HCT116 (cell line): ENCODE data around the gene MPC1. TPM values are rescaled to one million over a fixed set of nuclear protein-coding genes. Genes with fewer than 3 reads are reported as not detected.

Source experiments
- ATAC-seq: fragments of 200-7000 bp; cut with Tn5 transposase; 2 replicates; pipeline ENCODE4 v1.9.1; 2020; ENCODE audit warnings: mild to moderate bottlenecking, moderate library complexity
- BruUV-seq: library from RNA; stranded (reverse); fragments of 400-500 nt; replicated peaks from 2 replicates; lab custom pipeline; 2021; lab: Mats Ljungman, UMichigan
- CTCF ChIA-PET: fragments of 300-600 bp; sonication (Branson Sonifier 250); formaldehyde crosslinking; loops from one replicate; lab custom pipeline; 2021; ENCODE audit warnings: antibody characterized with exemption; lab: Charles Lee
- POLR2A ChIA-PET: fragments of 300-600, 350-600 bp; sonication (Branson Sonifier 250); formaldehyde crosslinking; loops from one replicate; lab custom pipeline; 2021; ENCODE audit warnings: antibody characterized with exemption; lab: Charles Lee
- RAD21 ChIA-PET, 2 experiments: fragments of 300-600 bp; sonication (Branson Sonifier 250); formaldehyde crosslinking; loops; one replicate each; lab custom pipeline; 2023; ENCODE audit warnings: low total read pairs in 2 of 2; ENCODE audit not compliant: uncharacterized antibody in 2 of 2, unreplicated experiment in 2 of 2, low non-redundant PET in 1 of 2; lab: Charles Lee
- DNase-seq: peaks from one replicate; pipeline ENCODE4 v3.0.0-alpha.2; 2010; ENCODE audit warnings: low read depth, low spot score
- H2AFZ ChIP-seq: fragments of 200-600 bp; shearing (Covaris generic), sonication (generic); 2 replicates; pipeline ENCODE4 v1.6.1; 2017; ENCODE audit warnings: low read depth, mixed run types, mixed read lengths, antibody characterized with exemption, low read length; ENCODE audit not compliant: poor library complexity, severe bottlenecking
- H3K27ac ChIP-seq: 2 replicates; pipeline ENCODE4 v1.5.1; 2012; ENCODE audit warnings: low read depth, low read length
- H3K27me3 ChIP-seq: fragments of 200-600 bp; sonication (generic); 2 replicates; pipeline ENCODE4 v1.6.1; 2016; ENCODE audit warnings: mixed run types, low read length, mixed read lengths; ENCODE audit not compliant: insufficient read depth
- H3K36me3 ChIP-seq, 2 experiments: fragments of 200-500 bp in 1 of 2; fragments of 200-600 bp in 1 of 2; sonication (Bioruptor generic) in 1 of 2; sonication (generic) in 1 of 2; 2 replicates each; pipeline versions ENCODE4 v1.5.1 to v1.6.1; 2014 to 2016; ENCODE audit warnings: low read length in 2 of 2, inconsistent platforms in 1 of 2, mixed read lengths in 1 of 2, mixed run types in 1 of 2; ENCODE audit not compliant: insufficient read depth in 2 of 2, control insufficient read depth in 1 of 2
- H3K4me1 ChIP-seq, 2 experiments: fragments of 200-600 bp in 1 of 2; sonication (generic) in 1 of 2; 2 replicates each; pipeline versions ENCODE4 v1.5.1 to v1.6.1; 2012 to 2017; ENCODE audit warnings: low read length in 2 of 2, inconsistent platforms in 1 of 2, mild to moderate bottlenecking in 1 of 2, mixed read lengths in 1 of 2, mixed run types in 1 of 2, moderate library complexity in 1 of 2; ENCODE audit not compliant: insufficient read depth in 2 of 2, control insufficient read depth in 1 of 2
- H3K4me2 ChIP-seq: fragments of 200-600 bp; sonication (generic); 2 replicates; pipeline ENCODE4 v1.6.1; 2017; ENCODE audit warnings: mixed run types, low read length, mixed read lengths
- H3K4me3 ChIP-seq, 2 experiments: fragments of 200-600 bp in 1 of 2; sonication (generic) in 1 of 2; replicated peaks in 1 of 2; 2 replicates each; pipeline ENCODE4 v1.5.1; 2011 to 2016; ENCODE audit warnings: low read length in 2 of 2, control low read depth in 1 of 2, low read depth in 1 of 2, mild to moderate bottlenecking in 1 of 2, mixed read lengths in 1 of 2, mixed run types in 1 of 2
- H3K79me2 ChIP-seq: fragments of 200-600 bp; sonication (generic); 2 replicates; pipeline ENCODE4 v1.6.1; 2017; ENCODE audit warnings: mild to moderate bottlenecking, mixed run types, low read length, moderate library complexity, mixed read lengths; ENCODE audit not compliant: insufficient read depth
- H3K9ac ChIP-seq: fragments of 200-600 bp; sonication (generic); 2 replicates; pipeline ENCODE4 v1.6.1; 2016; ENCODE audit warnings: low read length, mixed read lengths
- H3K9me2 ChIP-seq: fragments of 200-600 bp; sonication (generic), shearing (Covaris generic); 2 replicates; pipeline ENCODE4 v1.6.1; 2017; ENCODE audit warnings: mixed run types, mild to moderate bottlenecking, moderate library complexity; ENCODE audit not compliant: insufficient read depth
- H3K9me3 ChIP-seq, 2 experiments: fragments of 200-500 bp in 1 of 2; fragments of 200-600 bp in 1 of 2; sonication (Bioruptor generic) in 1 of 2; sonication (generic) in 1 of 2; 2 replicates each; pipeline ENCODE4 v1.6.1; 2014 to 2017; ENCODE audit warnings: low read length in 2 of 2, mixed read lengths in 2 of 2, inconsistent platforms in 1 of 2, low read depth in 1 of 2, mild to moderate bottlenecking in 1 of 2, mixed run types in 1 of 2, moderate library complexity in 1 of 2; ENCODE audit not compliant: control insufficient read depth in 1 of 2, insufficient read depth in 1 of 2
- H4K20me1 ChIP-seq: fragments of 200-600 bp; sonication (generic), shearing (Covaris generic); 2 replicates; pipeline ENCODE4 v1.6.1; 2017; ENCODE audit warnings: mixed run types, mild to moderate bottlenecking, moderate library complexity; ENCODE audit not compliant: insufficient read depth
- CBX3 ChIP-seq: IDR thresholded peaks from 2 replicates; pipeline ENCODE4 v1.6.1; 2012; ENCODE audit warnings: low read depth
- EGR1 ChIP-seq: IDR thresholded peaks from 2 replicates; pipeline ENCODE4 v1.6.1; 2012; ENCODE audit warnings: low read depth
- ELF1 ChIP-seq: IDR thresholded peaks from 2 replicates; pipeline ENCODE4 v1.6.1; 2012; ENCODE audit warnings: low read depth, borderline replicate concordance
- EZH2 ChIP-seq: fragments of 200-600 bp; sonication (generic); IDR thresholded peaks from 2 replicates; pipeline ENCODE4 v1.6.1; 2017; ENCODE audit warnings: antibody characterized with exemption, mixed run types
- EZH2phosphoT487 ChIP-seq: fragments of 200-600 bp; IDR thresholded peaks from 2 replicates; pipeline ENCODE4 v1.6.1; 2018; ENCODE audit warnings: antibody characterized with exemption, borderline replicate concordance
- JUND ChIP-seq: IDR thresholded peaks from 2 replicates; pipeline ENCODE4 v1.6.1; 2012
- POLR2A ChIP-seq: IDR thresholded peaks from 2 replicates; pipeline ENCODE4 v1.7.0; 2011; ENCODE audit warnings: borderline replicate concordance; ENCODE audit not compliant: insufficient read depth, insufficient read length; ENCODE audit errors: extremely low read depth
- RAD21 ChIP-seq: IDR thresholded peaks from 2 replicates; pipeline ENCODE4 v1.6.1; 2012; ENCODE audit warnings: low read depth, mild to moderate bottlenecking
- SIN3A ChIP-seq: IDR thresholded peaks from 2 replicates; pipeline ENCODE4 v1.6.1; 2012; ENCODE audit warnings: low read depth
- SP1 ChIP-seq: IDR thresholded peaks from 2 replicates; pipeline ENCODE4 v1.6.1; 2012; ENCODE audit warnings: low read depth
- TCF7L2 ChIP-seq: IDR thresholded peaks from 2 replicates; pipeline ENCODE4 v1.7.0; 2011; ENCODE audit warnings: borderline replicate concordance, inconsistent platforms; ENCODE audit not compliant: insufficient read depth, insufficient read length; ENCODE audit errors: extremely low read depth
- YY1 ChIP-seq: IDR thresholded peaks from 2 replicates; pipeline ENCODE4 v1.6.1; 2011; ENCODE audit warnings: low read length, low read depth, moderate library complexity, mild to moderate bottlenecking; ENCODE audit not compliant: insufficient replicate concordance; ENCODE audit errors: extremely low read depth
- ZNF274 ChIP-seq: fragments of 200-500 bp; sonication (Bioruptor generic); IDR thresholded peaks from 2 replicates; pipeline ENCODE4 v1.6.1; 2014; ENCODE audit warnings: mild to moderate bottlenecking, low read depth, low read length, inconsistent platforms
- intact Hi-C: fragments of 100-400 bp; cut with micrococcal nuclease; formaldehyde crosslinking; loops from 2 replicates; pipeline ENCODE4 v1.10.0; 2022
- total RNA-seq: library from RNA; stranded (reverse); gene quantifications from one replicate; pipeline ENCODE4 v1.2.1, GENCODE V29; 2021; ENCODE audit not compliant: unreplicated experiment
- TF ChIP-seq, protein P1 (sequence below), 3 experiments: fragments of 200-600 bp in 1 of 3; sonication (generic) in 1 of 3; IDR thresholded peaks in 2 of 3; conservative IDR thresholded peaks in 1 of 3; 2 replicates each; pipeline ENCODE4 v1.5.1; 2012 to 2017; ENCODE audit warnings: low read depth in 2 of 3, low read length in 2 of 3, antibody characterized with exemption in 1 of 3, borderline replicate concordance in 1 of 3, control low read depth in 1 of 3, mild to moderate bottlenecking in 1 of 3, mixed read lengths in 1 of 3, mixed run types in 1 of 3, moderate library complexity in 1 of 3; ENCODE audit not compliant: insufficient read depth in 1 of 3
- TF ChIP-seq, protein P2 (sequence below): IDR thresholded peaks from 2 replicates; pipeline ENCODE4 v1.6.1; 2011; ENCODE audit warnings: mild to moderate bottlenecking, low read length, moderate library complexity; ENCODE audit not compliant: insufficient replicate concordance; ENCODE audit errors: extremely low read depth
- TF ChIP-seq, protein P3 (sequence below): IDR thresholded peaks from 2 replicates; pipeline ENCODE4 v1.6.1; 2012

The MPC1 gene
- total RNA-seq, 1 experiment from 2014 or later, result 15.9 TPM

DNA sequence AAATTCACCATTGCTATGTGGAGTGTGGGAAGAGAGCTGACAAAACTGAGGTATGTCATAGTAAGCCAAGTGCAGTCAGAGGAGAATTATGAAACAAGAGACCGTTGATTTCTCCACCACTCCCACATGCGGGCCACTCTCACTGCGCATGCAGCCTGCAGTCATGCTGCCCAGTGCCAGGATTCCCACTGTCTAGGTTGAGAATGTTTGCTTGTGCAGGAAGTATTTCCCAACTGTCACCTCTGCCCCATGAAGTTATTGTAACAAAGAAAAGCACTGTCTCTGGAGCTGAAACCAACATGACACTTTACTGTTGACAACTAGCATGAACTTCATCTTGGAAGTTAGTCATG is 21.7 kb downstream of the MPC1 start:
- Histone ChIP-seq H2AFZ (no peak overlapping the region), H3K4me3 (no peak overlapping the region), H4K20me1 (no peaks in the 10 kb centered on the region), H3K36me3 (no peaks in the 10 kb centered on the region), H3K4me1 (no peaks in the 10 kb centered on the region), H3K79me2 (no peaks in the 10 kb centered on the region), H3K27ac (no peak overlapping the region), H3K4me2 (no peak overlapping the region), H3K27me3 (peaks cover 9% of the 10 kb centered on the region), H3K9me3 (no peaks in the 10 kb centered on the region), H3K9me2 (no peaks in the 10 kb centered on the region), H3K9ac (no peak overlapping the region)
- TF ChIP-seq CBX3 (no peak), POLR2A (no peak), YY1 (no peak), EZH2phosphoT487 (no peak)
- RAD21 ChIA-PET, result no interaction called here
- intact Hi-C loops, result no loop called here
- ATAC-seq (no peak), DNase-seq (no peak)
- POLR2A ChIA-PET, result no interaction called here
- CTCF ChIA-PET, result no interaction called here
- BruUV-seq, result no TSS peak

- no peak overlapping the region for H3K27ac ChIP-seq
- ATAC-seq, result no peak
- no peaks in the 10 kb centered on the region for H3K36me3 ChIP-seq
- no peaks in the 10 kb centered on the region for H3K9me2 ChIP-seq
- no peaks in the 10 kb centered on the region for H3K4me1 ChIP-seq
- H3K27me3 ChIP-seq, result peaks cover 9% of the 10 kb centered on the region
- BruUV-seq, result no TSS peak
- CTCF ChIA-PET, result no interaction called here
- no peaks in the 10 kb centered on the region for H4K20me1 ChIP-seq
- RAD21 ChIA-PET, result no interaction called here
- H3K4me2 ChIP-seq, result no peak overlapping the region
- no peak overlapping the region for H2AFZ ChIP-seq
- DNase-seq, result no peak
- POLR2A ChIA-PET, result no interaction called here
- no peak overlapping the region for H3K4me3 ChIP-seq
- H3K9me3 ChIP-seq, result no peaks in the 10 kb centered on the region
- intact Hi-C loops, result no loop called here
- no peaks in the 10 kb centered on the region for H3K79me2 ChIP-seq
- no peak overlapping the region for H3K9ac ChIP-seq
- no peak for TF ChIP-seq EGR1
- no peak for TF ChIP-seq SP1
- TF ChIP-seq YY1, result no peak
- no peak for TF ChIP-seq JUND
- TF ChIP-seq EZH2, result no peak
- no peak for TF ChIP-seq ZNF274
- TF ChIP-seq CBX3, result no peak
- TF ChIP-seq, protein P1, sequence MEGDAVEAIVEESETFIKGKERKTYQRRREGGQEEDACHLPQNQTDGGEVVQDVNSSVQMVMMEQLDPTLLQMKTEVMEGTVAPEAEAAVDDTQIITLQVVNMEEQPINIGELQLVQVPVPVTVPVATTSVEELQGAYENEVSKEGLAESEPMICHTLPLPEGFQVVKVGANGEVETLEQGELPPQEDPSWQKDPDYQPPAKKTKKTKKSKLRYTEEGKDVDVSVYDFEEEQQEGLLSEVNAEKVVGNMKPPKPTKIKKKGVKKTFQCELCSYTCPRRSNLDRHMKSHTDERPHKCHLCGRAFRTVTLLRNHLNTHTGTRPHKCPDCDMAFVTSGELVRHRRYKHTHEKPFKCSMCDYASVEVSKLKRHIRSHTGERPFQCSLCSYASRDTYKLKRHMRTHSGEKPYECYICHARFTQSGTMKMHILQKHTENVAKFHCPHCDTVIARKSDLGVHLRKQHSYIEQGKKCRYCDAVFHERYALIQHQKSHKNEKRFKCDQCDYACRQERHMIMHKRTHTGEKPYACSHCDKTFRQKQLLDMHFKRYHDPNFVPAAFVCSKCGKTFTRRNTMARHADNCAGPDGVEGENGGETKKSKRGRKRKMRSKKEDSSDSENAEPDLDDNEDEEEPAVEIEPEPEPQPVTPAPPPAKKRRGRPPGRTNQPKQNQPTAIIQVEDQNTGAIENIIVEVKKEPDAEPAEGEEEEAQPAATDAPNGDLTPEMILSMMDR (IDR thresholded peaks at IDR 0.05 in 2 of 3, conservative IDR thresholded peaks at IDR 0.05 in 1 of 3; ENCODE audit: borderline replicate concordance in 1 of 3, insufficient read depth in 1 of 3, low read depth in 2 of 3, low read length in 2 of 3), result no peak
- no peak for TF ChIP-seq POLR2A
- no peak for TF ChIP-seq TCF7L2
- TF ChIP-seq, protein P2, sequence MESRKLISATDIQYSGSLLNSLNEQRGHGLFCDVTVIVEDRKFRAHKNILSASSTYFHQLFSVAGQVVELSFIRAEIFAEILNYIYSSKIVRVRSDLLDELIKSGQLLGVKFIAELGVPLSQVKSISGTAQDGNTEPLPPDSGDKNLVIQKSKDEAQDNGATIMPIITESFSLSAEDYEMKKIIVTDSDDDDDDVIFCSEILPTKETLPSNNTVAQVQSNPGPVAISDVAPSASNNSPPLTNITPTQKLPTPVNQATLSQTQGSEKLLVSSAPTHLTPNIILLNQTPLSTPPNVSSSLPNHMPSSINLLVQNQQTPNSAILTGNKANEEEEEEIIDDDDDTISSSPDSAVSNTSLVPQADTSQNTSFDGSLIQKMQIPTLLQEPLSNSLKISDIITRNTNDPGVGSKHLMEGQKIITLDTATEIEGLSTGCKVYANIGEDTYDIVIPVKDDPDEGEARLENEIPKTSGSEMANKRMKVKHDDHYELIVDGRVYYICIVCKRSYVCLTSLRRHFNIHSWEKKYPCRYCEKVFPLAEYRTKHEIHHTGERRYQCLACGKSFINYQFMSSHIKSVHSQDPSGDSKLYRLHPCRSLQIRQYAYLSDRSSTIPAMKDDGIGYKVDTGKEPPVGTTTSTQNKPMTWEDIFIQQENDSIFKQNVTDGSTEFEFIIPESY, result no peak
- no peak for TF ChIP-seq SIN3A
- TF ChIP-seq, protein P3, sequence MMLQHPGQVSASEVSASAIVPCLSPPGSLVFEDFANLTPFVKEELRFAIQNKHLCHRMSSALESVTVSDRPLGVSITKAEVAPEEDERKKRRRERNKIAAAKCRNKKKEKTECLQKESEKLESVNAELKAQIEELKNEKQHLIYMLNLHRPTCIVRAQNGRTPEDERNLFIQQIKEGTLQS, result no peak
- no peak for TF ChIP-seq RAD21
- TF ChIP-seq ELF1, result no peak
Measured at GRCh38 chr6:166360243-166361076, 22.3 kb downstream of the MPC1 start.
